Measurements from ENCODE around the gene R3HDM2.
A peak's percentile ranks its signal among the peaks of the same experiment; 100 is the strongest.
"Not testable (repeated sequence)": the region's sequence is repeated elsewhere in the genome, so short reads cannot be mapped to it uniquely, and the experiment has no call there.

The R3HDM2 gene

DNA sequence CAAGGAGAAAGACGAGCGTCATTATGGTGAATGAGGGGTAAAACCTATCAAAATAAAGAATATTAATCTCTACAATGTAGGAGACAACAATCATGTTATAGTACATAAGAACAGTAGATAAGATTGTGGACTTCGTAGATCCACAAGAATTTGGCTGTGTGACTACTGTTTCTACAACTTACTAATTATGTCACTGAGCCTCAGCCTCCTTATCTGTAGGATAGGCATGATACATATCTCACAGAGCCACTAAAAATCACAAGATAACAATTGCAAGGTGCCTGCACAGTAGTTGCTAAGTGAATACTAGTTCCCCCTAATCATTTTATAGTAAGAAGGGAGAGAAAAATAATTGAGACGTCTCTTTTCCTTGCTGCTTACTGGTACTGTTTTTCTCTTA, 101.6 kb downstream of the R3HDM2 start:
- no peak for DNase-seq (ENCODE audit: low read depth)

- no peak for DNase-seq (ENCODE audit: low read depth)
Observed at GRCh38 chr12:57325395-57325794, 105.4 kb downstream of the R3HDM2 start.

GRCh38 chr12:57323416-57323815, 107.4 kb downstream of the R3HDM2 start:
- DNase-seq (ENCODE audit: low read depth) = no peak

- no peak for DNase-seq (ENCODE audit: low read depth)
Observed at GRCh38 chr12:57320639-57321038, 110.2 kb downstream of the R3HDM2 start.

DNA sequence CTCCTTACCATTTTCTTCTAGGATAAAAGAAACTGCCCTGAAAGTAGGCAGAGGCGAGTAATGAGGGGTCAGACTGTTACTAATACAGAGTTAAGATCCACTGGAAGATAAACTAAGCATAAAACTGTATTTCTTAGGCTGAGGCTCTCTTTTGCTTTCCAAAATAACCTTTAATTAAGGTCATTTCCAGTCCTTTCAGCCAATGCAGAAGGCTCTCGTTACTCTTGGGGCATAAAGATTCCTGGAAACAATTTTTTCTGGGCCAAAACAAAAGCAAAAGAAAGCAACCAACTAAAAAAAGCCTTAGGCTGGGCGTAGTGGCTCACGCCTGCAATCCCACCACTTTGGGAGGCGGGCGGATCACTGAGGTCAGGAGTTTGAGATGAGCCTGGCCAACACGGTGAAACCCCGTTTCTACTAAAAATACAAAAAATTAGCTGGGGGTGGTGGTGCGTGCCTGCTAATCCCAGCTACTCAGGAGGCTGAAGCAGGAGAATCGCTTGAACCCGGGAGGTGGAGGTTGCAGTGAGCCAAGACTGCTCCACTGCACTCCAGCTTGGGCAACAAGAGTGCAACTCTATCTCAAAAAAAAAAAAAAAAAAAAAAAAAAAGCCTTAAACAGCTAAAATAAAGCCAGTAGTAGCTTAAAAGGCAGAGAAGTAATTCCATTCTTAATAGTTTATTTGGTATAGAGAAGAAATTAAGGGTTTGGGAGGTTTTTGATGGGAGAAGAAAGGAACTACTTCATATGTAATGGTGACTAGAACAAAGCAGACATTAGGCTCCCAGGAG, 111.0 kb downstream of the R3HDM2 start:
- no peak for DNase-seq (ENCODE audit: low read depth)

GRCh38 chr12:57315681-57316080, 115.2 kb downstream of the R3HDM2 start:
- no peak for DNase-seq (ENCODE audit: low read depth)

GRCh38 chr12:57312287-57312686, 118.6 kb downstream of the R3HDM2 start:
- DNase-seq (ENCODE audit: low read depth) = not testable (repeated sequence)

DNA sequence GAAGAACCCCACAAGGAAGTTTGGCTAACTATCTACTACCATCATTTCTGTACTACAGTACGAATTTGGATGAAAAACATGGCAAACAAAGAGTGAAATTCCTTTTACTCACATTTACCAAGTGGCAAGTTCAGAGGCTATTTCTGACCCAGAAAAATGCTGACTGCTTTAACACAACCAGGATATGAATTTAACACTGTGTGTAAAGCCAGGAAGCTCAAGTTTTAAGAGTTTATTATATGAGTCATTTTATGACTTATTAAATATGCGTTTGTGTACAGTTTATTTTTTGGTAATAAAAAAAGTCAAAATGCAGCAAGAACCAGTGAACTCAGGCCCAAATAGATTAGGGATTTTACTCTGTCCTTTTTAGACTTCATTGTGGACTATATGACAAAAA, 121.4 kb downstream of the R3HDM2 start:
- peak; percentile 74 for DNase-seq (ENCODE audit: low read depth)

- no peak for DNase-seq (ENCODE audit: low read depth)
Observed at GRCh38 chr12:57300961-57301584, 129.8 kb downstream of the R3HDM2 start.

GRCh38 chr12:57299514-57300016, 131.3 kb downstream of the R3HDM2 start:
- DNase-seq (ENCODE audit: low read depth) = no peak

GRCh38 chr12:57296291-57296690, 134.6 kb downstream of the R3HDM2 start:
- DNase-seq (ENCODE audit: low read depth) = no peak

GRCh38 chr12:57282073-57282472, 148.8 kb downstream of the R3HDM2 start:
- not testable (repeated sequence) for DNase-seq (ENCODE audit: low read depth)

DNA sequence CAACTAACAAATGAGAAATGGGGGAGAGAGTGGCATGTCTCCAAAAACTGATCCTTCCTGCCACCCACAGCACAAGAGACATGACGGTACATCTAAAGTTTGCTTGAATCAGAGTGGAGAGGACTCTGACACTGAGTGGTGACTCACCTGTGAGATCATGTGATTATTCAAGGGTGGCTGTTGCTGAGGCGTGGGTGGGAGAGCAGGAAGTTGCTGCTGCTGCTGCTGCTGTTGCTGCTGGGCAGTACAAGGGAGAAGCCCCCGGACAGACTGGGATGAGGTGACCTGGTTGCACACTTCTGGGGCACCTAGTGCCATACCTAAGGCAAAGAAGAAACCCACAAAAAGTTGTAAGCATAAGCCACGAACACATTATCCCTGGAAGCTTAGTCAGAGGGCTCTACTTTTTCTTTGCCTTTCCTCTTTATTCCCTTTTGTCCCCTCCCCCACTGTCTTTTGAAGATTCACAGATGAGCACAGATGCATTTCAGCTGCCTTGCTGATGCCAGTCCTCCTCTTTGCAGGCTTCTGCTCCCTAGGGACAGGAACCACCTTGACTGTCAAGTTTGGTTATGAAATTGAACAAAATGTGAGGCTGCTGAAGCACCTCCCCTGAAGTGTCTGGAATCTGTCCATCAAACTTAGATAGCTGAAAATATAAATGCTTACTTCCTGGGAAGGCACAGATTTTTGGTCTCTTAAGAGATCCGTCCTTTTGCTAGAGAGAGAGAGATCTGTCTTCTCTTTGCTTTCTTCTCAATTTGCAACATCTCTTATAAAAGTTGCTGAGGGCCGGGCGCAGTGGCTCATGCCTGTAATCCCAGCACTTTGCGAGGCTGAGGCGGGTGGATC, 150.4 kb downstream of the R3HDM2 start:
- DNase-seq (ENCODE audit: low read depth) = peak; percentile 95

DNA sequence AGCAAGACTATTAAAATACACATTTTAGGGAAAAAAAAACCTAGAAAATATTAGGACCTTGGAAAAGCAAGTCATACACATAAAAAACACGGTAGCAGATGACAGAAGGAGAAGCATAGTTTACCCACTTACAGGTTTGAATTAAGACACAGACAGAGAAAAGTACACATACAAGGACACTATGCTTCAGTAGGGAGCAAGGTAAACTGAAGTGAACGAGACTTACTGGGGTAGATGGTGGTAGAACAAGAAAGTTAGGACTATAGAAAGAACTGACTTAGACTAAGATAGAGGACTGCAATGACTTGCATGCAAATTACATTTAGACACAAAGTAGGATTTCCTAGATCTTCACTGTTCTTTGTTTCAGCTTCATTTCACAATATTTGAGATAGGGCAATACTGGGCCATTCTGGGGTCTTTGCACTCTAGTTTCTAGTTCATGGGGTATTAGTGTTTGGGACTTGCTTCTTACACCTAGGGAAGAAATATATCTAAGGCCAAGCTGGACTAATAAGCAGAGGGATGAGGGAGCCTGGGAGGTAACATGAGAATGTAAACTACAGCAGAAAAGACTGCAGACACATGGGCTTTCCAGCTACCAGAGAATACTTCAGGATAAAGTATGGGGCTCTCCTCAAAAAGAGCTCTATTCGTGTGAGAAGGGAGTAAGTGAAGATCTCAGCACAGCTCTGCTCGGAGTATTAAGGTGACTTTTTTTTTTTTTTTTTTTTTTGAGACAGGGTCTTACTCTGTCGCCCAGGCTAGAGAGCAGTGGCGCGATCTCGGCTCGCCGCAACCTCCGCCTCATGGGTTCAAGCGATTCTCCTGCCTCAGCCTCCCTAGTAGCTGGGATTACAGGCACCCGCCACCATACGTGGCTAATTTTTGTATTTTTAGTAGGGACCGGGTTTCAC, 152.1 kb downstream of the R3HDM2 start:
- DNase-seq (ENCODE audit: low read depth) = no peak

DNA sequence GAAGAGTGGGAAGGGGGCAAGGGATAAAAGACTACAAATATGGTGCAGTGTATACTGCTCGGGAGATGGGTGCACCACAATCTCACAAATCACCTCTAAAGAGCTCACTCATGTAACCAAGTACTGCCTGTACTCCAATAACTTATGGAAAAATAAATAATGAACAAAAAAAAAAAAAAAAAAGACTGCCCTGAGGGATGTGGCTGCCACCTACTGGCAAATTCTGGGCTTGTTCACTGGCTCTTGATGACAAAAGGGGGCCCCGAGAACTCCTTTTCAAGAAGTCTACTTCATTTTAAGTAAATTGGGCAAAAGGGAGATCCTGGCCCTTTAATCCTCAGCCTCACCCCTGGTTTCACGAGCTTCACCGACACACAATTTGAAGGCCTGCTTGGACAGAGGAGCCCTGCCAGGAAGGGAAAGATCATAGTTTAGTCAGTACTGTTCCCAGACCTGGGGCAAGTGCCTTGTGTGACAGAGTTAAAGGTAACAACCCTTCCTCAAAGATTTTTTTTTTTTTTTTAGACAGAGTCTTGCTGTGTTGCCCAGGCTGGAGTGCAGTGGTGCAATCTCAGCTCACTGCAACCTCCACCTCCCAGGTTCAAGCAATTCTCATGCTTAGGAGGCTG, 153.8 kb downstream of the R3HDM2 start:
- DNase-seq (ENCODE audit: low read depth) = peak; percentile 59

DNA sequence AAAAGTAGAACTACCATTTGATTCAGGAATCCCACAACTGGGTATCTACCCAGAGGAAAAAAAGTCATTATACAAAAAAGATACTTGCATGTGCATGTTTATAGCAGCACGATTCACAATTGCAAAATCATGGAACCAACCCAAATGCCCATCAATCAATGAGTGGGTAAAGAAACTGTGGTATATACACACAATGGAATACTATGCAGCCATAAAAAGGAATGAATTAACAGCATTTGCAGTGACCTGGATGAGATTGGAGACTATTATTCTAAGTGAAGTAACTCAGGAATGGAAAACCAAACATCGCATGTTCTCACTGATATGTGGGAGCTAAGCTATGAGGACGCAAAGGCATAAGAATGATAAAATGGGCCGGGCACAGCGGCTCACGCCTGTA, 154.6 kb downstream of the R3HDM2 start:
- not testable (repeated sequence) for DNase-seq (ENCODE audit: low read depth)

DNA sequence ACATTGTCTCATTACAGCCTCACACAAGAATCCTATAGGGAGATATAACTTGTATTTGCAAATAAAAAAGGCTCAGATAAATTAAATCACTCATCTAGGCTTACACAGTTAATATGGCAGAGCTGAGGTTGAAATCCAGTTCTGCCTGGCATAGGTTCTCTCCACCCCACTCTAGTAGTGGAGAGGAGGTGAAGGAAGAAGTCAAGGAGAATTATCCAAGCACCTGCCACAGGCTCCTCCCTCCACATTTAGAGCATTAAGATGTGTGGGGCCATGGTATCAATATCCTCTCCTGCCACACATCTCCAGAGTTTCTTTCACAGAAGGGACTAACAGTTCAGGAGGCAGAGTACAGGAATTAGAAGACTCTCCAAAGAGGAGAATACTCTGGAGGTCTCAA, 157.3 kb downstream of the R3HDM2 start:
- DNase-seq (ENCODE audit: low read depth) = no peak

GRCh38 chr12:57272337-57273151, 158.3 kb downstream of the R3HDM2 start:
- DNase-seq (ENCODE audit: low read depth) = peak; percentile 20

- DNase-seq (ENCODE audit: low read depth) = no peak
Observed at GRCh38 chr12:57270966-57271470, 159.8 kb downstream of the R3HDM2 start.

- peak; percentile 45 for DNase-seq (ENCODE audit: low read depth)
Observed at GRCh38 chr12:57268264-57268663, 162.6 kb downstream of the R3HDM2 start.
